ENCODE results near the gene FBXO42. TPM values are rescaled to one million over a fixed set of nuclear protein-coding genes. Genes with fewer than 3 reads are reported as not detected.

The FBXO42 gene
- total and polyA plus RNA-seq, 9 of the 15 experiments (the other 6 are each of a cell fraction or from before 2014, with no cell fraction given), result 7.2 to 24.8 (median 17.4) TPM

DNA sequence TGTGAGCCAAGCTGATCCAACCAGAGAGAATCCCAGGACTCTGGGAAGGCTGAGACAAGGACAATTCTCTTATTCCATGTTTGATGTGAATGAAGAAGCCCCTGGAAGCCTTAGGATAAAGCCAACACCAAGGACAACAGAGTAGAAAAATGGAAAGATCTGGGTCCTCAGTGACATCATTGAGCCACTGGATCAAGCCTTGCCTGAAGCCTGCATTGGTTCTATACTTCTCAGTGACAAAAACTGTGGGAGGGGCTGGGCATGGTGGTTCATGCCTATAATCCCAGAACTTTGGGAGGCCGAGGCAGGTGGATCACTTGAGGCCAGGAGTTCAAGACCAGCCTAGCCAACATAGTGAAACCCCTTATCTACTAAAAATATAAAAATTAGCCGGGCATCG, 155.4 kb downstream of the FBXO42 start (continued):
- TF ChIP-seq, protein P1, sequence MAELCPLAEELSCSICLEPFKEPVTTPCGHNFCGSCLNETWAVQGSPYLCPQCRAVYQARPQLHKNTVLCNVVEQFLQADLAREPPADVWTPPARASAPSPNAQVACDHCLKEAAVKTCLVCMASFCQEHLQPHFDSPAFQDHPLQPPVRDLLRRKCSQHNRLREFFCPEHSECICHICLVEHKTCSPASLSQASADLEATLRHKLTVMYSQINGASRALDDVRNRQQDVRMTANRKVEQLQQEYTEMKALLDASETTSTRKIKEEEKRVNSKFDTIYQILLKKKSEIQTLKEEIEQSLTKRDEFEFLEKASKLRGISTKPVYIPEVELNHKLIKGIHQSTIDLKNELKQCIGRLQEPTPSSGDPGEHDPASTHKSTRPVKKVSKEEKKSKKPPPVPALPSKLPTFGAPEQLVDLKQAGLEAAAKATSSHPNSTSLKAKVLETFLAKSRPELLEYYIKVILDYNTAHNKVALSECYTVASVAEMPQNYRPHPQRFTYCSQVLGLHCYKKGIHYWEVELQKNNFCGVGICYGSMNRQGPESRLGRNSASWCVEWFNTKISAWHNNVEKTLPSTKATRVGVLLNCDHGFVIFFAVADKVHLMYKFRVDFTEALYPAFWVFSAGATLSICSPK (IDR thresholded peaks at IDR 0.05; ENCODE audit: borderline replicate concordance), result no peak
- TF ChIP-seq ATF7 (IDR thresholded peaks at IDR 0.05), result peak; percentile 30; the same call in 1 of the 2 replicates
- TF ChIP-seq ZNF23 (CRISPR knock-in tag; IDR thresholded peaks at IDR 0.05), result no peak
- TF ChIP-seq NEUROD1 (IDR thresholded peaks at IDR 0.05; ENCODE audit: borderline replicate concordance, low read depth, low read length, partially characterized antibody), result no peak
- TF ChIP-seq HMG20A (CRISPR knock-in tag; conservative IDR thresholded peaks at IDR 0.05), result no peak
- TF ChIP-seq NR2F6 (CRISPR knock-in tag; IDR thresholded peaks at IDR 0.05), result no peak
- no peak for TF ChIP-seq ATF1 (CRISPR knock-in tag; IDR thresholded peaks at IDR 0.05)
- peak; percentile 25; the same call in 1 of the 2 replicates for TF ChIP-seq ATF1 (tag; IDR thresholded peaks at IDR 0.05)
- TF ChIP-seq SLC30A9 (CRISPR knock-in tag; IDR thresholded peaks at IDR 0.05), result no peak
- no peak for TF ChIP-seq ZNF551 (CRISPR knock-in tag; IDR thresholded peaks at IDR 0.05)
- TF ChIP-seq ATF3 (IDR thresholded peaks at IDR 0.05), result 0 out of 2 replicates have a peak, but pooled peaks have one; percentile 12
- no peak for TF ChIP-seq ATF3 (CRISPR knock-in tag; conservative IDR thresholded peaks at IDR 0.05)
- TF ChIP-seq RAD51 (IDR thresholded peaks at IDR 0.05; ENCODE audit: borderline replicate concordance, low read depth), result no peak
- TF ChIP-seq TCF15 (CRISPR knock-in tag; IDR thresholded peaks at IDR 0.05), result no peak

Small RNA genes within 50 kb of the gene (small RNA-seq; reads per million reads assigned to genes)
- gene MT1XP1, result not detected

Other genes starting within 250 kb of the FBXO42 start
- gene EPHA2, start 196.4 kb downstream of the FBXO42 start, total RNA-seq (2014; rRNA removed), result not detected in 2 replicates
- 0.04 and 0.06 TPM in 2 replicates for gene EPHA2, start 196.4 kb downstream of the FBXO42 start, total RNA-seq (2014; rRNA removed; fragmentation: Illumina TruSeq; extraction: Trizol)
- not detected in 2 replicates for gene EPHA2, start 196.4 kb downstream of the FBXO42 start, total RNA-seq (2015; rRNA removed; fragmentation: Illumina TruSeq; extraction: Trizol)
- gene EPHA2, start 196.4 kb downstream of the FBXO42 start, total RNA-seq (2021), result 0.36 and 0.40 TPM in 2 replicates
- gene EPHA2, start 196.4 kb downstream of the FBXO42 start, polyA plus RNA-seq (2011; rRNA removed), result 0.16 and 0.17 TPM in 2 replicates
- 0.07 and 0.12 TPM in 2 replicates for gene EPHA2, start 196.4 kb downstream of the FBXO42 start, polyA plus RNA-seq (2014; fragmentation: Illumina TruSeq; extraction: Trizol)
- not detected for gene EPHA2, start 196.4 kb downstream of the FBXO42 start, polyA plus RNA-seq (2014; fragmentation: Nextera tagmentation; extraction: Ambion mirVana)
- gene EPHA2, start 196.4 kb downstream of the FBXO42 start, polyA plus RNA-seq (2014; rRNA removed), result 0.05 TPM in 2 replicates
- gene ARHGEF19, start 139.8 kb downstream of the FBXO42 start, total RNA-seq (2014; rRNA removed), result 6.3 and 7.0 TPM in 2 replicates
- gene ARHGEF19, start 139.8 kb downstream of the FBXO42 start, total RNA-seq (2014; rRNA removed; fragmentation: Illumina TruSeq; extraction: Trizol), result 2.7 and 4.3 TPM in 2 replicates
- 5.2 and 6.0 TPM in 2 replicates for gene ARHGEF19, start 139.8 kb downstream of the FBXO42 start, total RNA-seq (2015; rRNA removed; fragmentation: Illumina TruSeq; extraction: Trizol)
- 11.2 and 15.1 TPM in 2 replicates for gene ARHGEF19, start 139.8 kb downstream of the FBXO42 start, total RNA-seq (2021)
- 21.0 and 33.1 TPM in 2 replicates for gene ARHGEF19, start 139.8 kb downstream of the FBXO42 start, polyA plus RNA-seq (2011; rRNA removed)
- 4.4 and 10.8 TPM in 2 replicates for gene ARHGEF19, start 139.8 kb downstream of the FBXO42 start, polyA plus RNA-seq (2014; fragmentation: Illumina TruSeq; extraction: Trizol)
- gene ARHGEF19, start 139.8 kb downstream of the FBXO42 start, polyA plus RNA-seq (2014; fragmentation: Nextera tagmentation; extraction: Ambion mirVana), result 1 to 10 TPM in 1 of 2 experiments, under 1 TPM in 1; 0.73 to 1.1 TPM
- 14.8 and 17.1 TPM in 2 replicates for gene ARHGEF19, start 139.8 kb downstream of the FBXO42 start, polyA plus RNA-seq (2014; rRNA removed)
- 19.9 and 27.8 TPM in 2 replicates for gene CPLANE2, start 115.3 kb downstream of the FBXO42 start, total RNA-seq (2014; rRNA removed)
- gene CPLANE2, start 115.3 kb downstream of the FBXO42 start, total RNA-seq (2014; rRNA removed; fragmentation: Illumina TruSeq; extraction: Trizol), result 3.3 and 3.7 TPM in 2 replicates
- gene CPLANE2, start 115.3 kb downstream of the FBXO42 start, total RNA-seq (2015; rRNA removed; fragmentation: Illumina TruSeq; extraction: Trizol), result 8.0 and 8.3 TPM in 2 replicates
- 17.8 and 20.9 TPM in 2 replicates for gene CPLANE2, start 115.3 kb downstream of the FBXO42 start, total RNA-seq (2021)
- gene CPLANE2, start 115.3 kb downstream of the FBXO42 start, polyA plus RNA-seq (2011; rRNA removed), result 10.9 and 15.9 TPM in 2 replicates
- gene CPLANE2, start 115.3 kb downstream of the FBXO42 start, polyA plus RNA-seq (2014; fragmentation: Illumina TruSeq; extraction: Trizol), result 8.1 and 13.6 TPM in 2 replicates
- under 1 TPM; 0.17 to 0.32 TPM for gene CPLANE2, start 115.3 kb downstream of the FBXO42 start, polyA plus RNA-seq (2014; fragmentation: Nextera tagmentation; extraction: Ambion mirVana)
- 10.3 and 15.5 TPM in 2 replicates for gene CPLANE2, start 115.3 kb downstream of the FBXO42 start, polyA plus RNA-seq (2014; rRNA removed)
- 72.9 and 112 TPM in 2 replicates for gene SZRD1, start 14.8 kb upstream of the FBXO42 start, total RNA-seq (2014; rRNA removed)
- 48.5 and 53.3 TPM in 2 replicates for gene SZRD1, start 14.8 kb upstream of the FBXO42 start, total RNA-seq (2014; rRNA removed; fragmentation: Illumina TruSeq; extraction: Trizol)
- gene SZRD1, start 14.8 kb upstream of the FBXO42 start, total RNA-seq (2015; rRNA removed; fragmentation: Illumina TruSeq; extraction: Trizol), result 80.1 and 88.3 TPM in 2 replicates
- gene SZRD1, start 14.8 kb upstream of the FBXO42 start, total RNA-seq (2021), result 145 and 149 TPM in 2 replicates
- gene SZRD1, start 14.8 kb upstream of the FBXO42 start, polyA plus RNA-seq (2011; rRNA removed), result 82.5 and 83.2 TPM in 2 replicates
- gene SZRD1, start 14.8 kb upstream of the FBXO42 start, polyA plus RNA-seq (2014; fragmentation: Illumina TruSeq; extraction: Trizol), result 143 and 171 TPM in 2 replicates
- gene SZRD1, start 14.8 kb upstream of the FBXO42 start, polyA plus RNA-seq (2014; fragmentation: Nextera tagmentation; extraction: Ambion mirVana), result 1 to 10 TPM; 3.9 to 7.2 TPM
- 82.5 and 110 TPM in 2 replicates for gene SZRD1, start 14.8 kb upstream of the FBXO42 start, polyA plus RNA-seq (2014; rRNA removed)
- gene SPATA21, start 84.9 kb upstream of the FBXO42 start, total RNA-seq (2014; rRNA removed), result 0.08 TPM in 1 of 2 replicates, not detected in the other
- 0.11 and 0.13 TPM in 2 replicates for gene SPATA21, start 84.9 kb upstream of the FBXO42 start, total RNA-seq (2014; rRNA removed; fragmentation: Illumina TruSeq; extraction: Trizol)
- gene SPATA21, start 84.9 kb upstream of the FBXO42 start, total RNA-seq (2015; rRNA removed; fragmentation: Illumina TruSeq; extraction: Trizol), result 0.11 TPM in 1 of 2 replicates, not detected in the other
- gene SPATA21, start 84.9 kb upstream of the FBXO42 start, total RNA-seq (2021), result 0.13 TPM in 1 of 2 replicates, not detected in the other
- 0.04 and 0.17 TPM in 2 replicates for gene SPATA21, start 84.9 kb upstream of the FBXO42 start, polyA plus RNA-seq (2011; rRNA removed)
- 0.15 TPM in 1 of 2 replicates, not detected in the other for gene SPATA21, start 84.9 kb upstream of the FBXO42 start, polyA plus RNA-seq (2014; fragmentation: Illumina TruSeq; extraction: Trizol)
- gene SPATA21, start 84.9 kb upstream of the FBXO42 start, polyA plus RNA-seq (2014; fragmentation: Nextera tagmentation; extraction: Ambion mirVana), result under 1 TPM in 1 of 2 experiments, not detected in 1; 0.10 TPM
- gene SPATA21, start 84.9 kb upstream of the FBXO42 start, polyA plus RNA-seq (2014; rRNA removed), result 0.28 and 0.36 TPM in 2 replicates
- 82.8 and 105 TPM in 2 replicates for gene NECAP2, start 88.2 kb upstream of the FBXO42 start, total RNA-seq (2014; rRNA removed)
- gene NECAP2, start 88.2 kb upstream of the FBXO42 start, total RNA-seq (2014; rRNA removed; fragmentation: Illumina TruSeq; extraction: Trizol), result 58.6 and 62.1 TPM in 2 replicates
- gene NECAP2, start 88.2 kb upstream of the FBXO42 start, total RNA-seq (2015; rRNA removed; fragmentation: Illumina TruSeq; extraction: Trizol), result 77.6 and 79.2 TPM in 2 replicates
- gene NECAP2, start 88.2 kb upstream of the FBXO42 start, total RNA-seq (2021), result 71.9 and 72.5 TPM in 2 replicates
- gene NECAP2, start 88.2 kb upstream of the FBXO42 start, polyA plus RNA-seq (2011; rRNA removed), result 81.8 and 85.4 TPM in 2 replicates
- 92.9 and 93.7 TPM in 2 replicates for gene NECAP2, start 88.2 kb upstream of the FBXO42 start, polyA plus RNA-seq (2014; fragmentation: Illumina TruSeq; extraction: Trizol)
- 10 to 100 TPM; 22.7 to 30.6 TPM for gene NECAP2, start 88.2 kb upstream of the FBXO42 start, polyA plus RNA-seq (2014; fragmentation: Nextera tagmentation; extraction: Ambion mirVana)
- 107 and 118 TPM in 2 replicates for gene NECAP2, start 88.2 kb upstream of the FBXO42 start, polyA plus RNA-seq (2014; rRNA removed)
- under 0.01 TPM in 2 replicates for gene RNU1-1, start 161.8 kb upstream of the FBXO42 start, total RNA-seq (2014; rRNA removed)
- gene RNU1-1, start 161.8 kb upstream of the FBXO42 start, total RNA-seq (2014; rRNA removed; fragmentation: Illumina TruSeq; extraction: Trizol), result 28,565 and 32,823 TPM in 2 replicates
- gene RNU1-1, start 161.8 kb upstream of the FBXO42 start, total RNA-seq (2015; rRNA removed; fragmentation: Illumina TruSeq; extraction: Trizol), result 20,456 and 27,045 TPM in 2 replicates
- 2,231 and 2,538 TPM in 2 replicates for gene RNU1-1, start 161.8 kb upstream of the FBXO42 start, total RNA-seq (2021)
- 83.9 TPM in 1 of 2 replicates, not detected in the other for gene RNU1-1, start 161.8 kb upstream of the FBXO42 start, polyA plus RNA-seq (2011; rRNA removed)
- gene RNU1-1, start 161.8 kb upstream of the FBXO42 start, polyA plus RNA-seq (2014; fragmentation: Illumina TruSeq; extraction: Trizol), result not detected in 2 replicates
- 1 to 10 TPM in 1 of 2 experiments, not detected in 1; 3.0 TPM for gene RNU1-1, start 161.8 kb upstream of the FBXO42 start, polyA plus RNA-seq (2014; fragmentation: Nextera tagmentation; extraction: Ambion mirVana)
- gene RNU1-1, start 161.8 kb upstream of the FBXO42 start, polyA plus RNA-seq (2014; rRNA removed), result not detected in 2 replicates

Measured in K562 (cell line).